ENCODE data around the gene MIEF2.

GRCh38 chr17:18233803-18234518, 26.5 kb upstream of the MIEF2 start:
- TF ChIP-seq, protein P1, sequence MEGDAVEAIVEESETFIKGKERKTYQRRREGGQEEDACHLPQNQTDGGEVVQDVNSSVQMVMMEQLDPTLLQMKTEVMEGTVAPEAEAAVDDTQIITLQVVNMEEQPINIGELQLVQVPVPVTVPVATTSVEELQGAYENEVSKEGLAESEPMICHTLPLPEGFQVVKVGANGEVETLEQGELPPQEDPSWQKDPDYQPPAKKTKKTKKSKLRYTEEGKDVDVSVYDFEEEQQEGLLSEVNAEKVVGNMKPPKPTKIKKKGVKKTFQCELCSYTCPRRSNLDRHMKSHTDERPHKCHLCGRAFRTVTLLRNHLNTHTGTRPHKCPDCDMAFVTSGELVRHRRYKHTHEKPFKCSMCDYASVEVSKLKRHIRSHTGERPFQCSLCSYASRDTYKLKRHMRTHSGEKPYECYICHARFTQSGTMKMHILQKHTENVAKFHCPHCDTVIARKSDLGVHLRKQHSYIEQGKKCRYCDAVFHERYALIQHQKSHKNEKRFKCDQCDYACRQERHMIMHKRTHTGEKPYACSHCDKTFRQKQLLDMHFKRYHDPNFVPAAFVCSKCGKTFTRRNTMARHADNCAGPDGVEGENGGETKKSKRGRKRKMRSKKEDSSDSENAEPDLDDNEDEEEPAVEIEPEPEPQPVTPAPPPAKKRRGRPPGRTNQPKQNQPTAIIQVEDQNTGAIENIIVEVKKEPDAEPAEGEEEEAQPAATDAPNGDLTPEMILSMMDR (IDR thresholded peaks at IDR 0.05): no peak
- TF ChIP-seq POLR2AphosphoS5 (IDR thresholded peaks at IDR 0.05): no peak
